HEK293 (cell line): Measurements from ENCODE around the gene CLIC3.

Source experiments
- CTCF ChIA-PET: fragments of 350-600 bp; formaldehyde crosslinking; extraction: SDS; loops from one replicate; lab custom pipeline; 2021; ENCODE audit warnings: antibody characterized with exemption; lab: Yijun Ruan, JAX
- POLR2A ChIA-PET: fragments of 300-600 bp; formaldehyde crosslinking; extraction: SDS; loops from one replicate; lab custom pipeline; 2020; ENCODE audit warnings: antibody characterized with exemption, inconsistent platforms; lab: Yijun Ruan, JAX
- H3K27ac ChIP-seq: fragments of 200-500 bp; sonication (Bioruptor generic); 2 replicates; pipeline ENCODE4 v1.5.1; 2014; ENCODE audit warnings: low read depth, low read length, control low read depth, inconsistent platforms; ENCODE audit errors: extremely low read depth
- H3K36me3 ChIP-seq, 2 experiments: fragments of 200-500 bp in 1 of 2; sonication (Bioruptor generic) in 1 of 2; 1 replicate in 1 of 2; 2 replicates in 1 of 2; pipeline ENCODE4 v1.5.1; 2014 to 2017; ENCODE audit warnings: inconsistent platforms in 2 of 2, low read length in 2 of 2; ENCODE audit not compliant: control insufficient read depth in 2 of 2, insufficient read depth in 1 of 2
- H3K4me1 ChIP-seq: fragments of 200-500 bp; sonication (Bioruptor generic); 2 replicates; pipeline ENCODE4 v1.5.1; 2014; ENCODE audit warnings: mild to moderate bottlenecking, low read length, inconsistent platforms; ENCODE audit not compliant: control insufficient read depth, insufficient read depth
- H3K4me3 ChIP-seq: 2 replicates; pipeline ENCODE4 v1.5.1; 2011; ENCODE audit warnings: low read depth, mild to moderate bottlenecking, control low read depth, low read length, moderate library complexity
- H3K9me3 ChIP-seq: fragments of 200-500 bp; sonication (Bioruptor generic); 2 replicates; pipeline ENCODE4 v1.5.1; 2014; ENCODE audit warnings: low read depth, low read length, inconsistent platforms; ENCODE audit not compliant: control insufficient read depth, insufficient read depth
- GLIS1 ChIP-seq: fragments of 450-650 bp; formaldehyde crosslinking; IDR thresholded peaks from 2 replicates; pipeline ENCODE4 v1.5.1; 2016; ENCODE audit warnings: missing biosample characterization, missing genetic modification characterization
- KLF1 ChIP-seq: fragments of 450-650 bp; formaldehyde crosslinking; IDR thresholded peaks from 2 replicates; pipeline ENCODE4 v1.5.1; 2016; ENCODE audit warnings: missing biosample characterization, missing genetic modification characterization
- MZF1 ChIP-seq: fragments of 450-650 bp; formaldehyde crosslinking; IDR thresholded peaks from 2 replicates; pipeline ENCODE4 v1.5.1; 2017; ENCODE audit warnings: missing biosample characterization, missing genetic modification characterization, borderline replicate concordance
- PRDM1 ChIP-seq: fragments of 450-650 bp; formaldehyde crosslinking; IDR thresholded peaks from 2 replicates; pipeline ENCODE4; 2016; ENCODE audit warnings: missing biosample characterization, missing genetic modification characterization
- REST ChIP-seq: fragments of 450-650 bp; formaldehyde crosslinking; IDR thresholded peaks from 2 replicates; pipeline ENCODE4 v1.5.1; 2016; ENCODE audit warnings: missing biosample characterization, missing genetic modification characterization
- SP3 ChIP-seq: fragments of 450-650 bp; formaldehyde crosslinking; IDR thresholded peaks from 2 replicates; pipeline ENCODE4 v1.5.1; 2016; ENCODE audit warnings: missing biosample characterization, missing genetic modification characterization
- ZBTB48 ChIP-seq: fragments of 450-650 bp; formaldehyde crosslinking; IDR thresholded peaks from 2 replicates; pipeline ENCODE4 v1.5.1; 2016; ENCODE audit warnings: missing biosample characterization, missing genetic modification characterization
- ZIC2 ChIP-seq: fragments of 450-650 bp; formaldehyde crosslinking; IDR thresholded peaks from 2 replicates; pipeline ENCODE4 v1.5.1; 2016; ENCODE audit warnings: missing biosample characterization, missing genetic modification characterization
- ZNF335 ChIP-seq: fragments of 450-650 bp; formaldehyde crosslinking; conservative IDR thresholded peaks from 2 replicates; pipeline ENCODE4 v1.5.1; 2016; ENCODE audit warnings: missing biosample characterization, missing genetic modification characterization
- ZNF600 ChIP-seq: fragments of 450-650 bp; formaldehyde crosslinking; IDR thresholded peaks from 2 replicates; pipeline ENCODE4 v1.5.1; 2016; ENCODE audit warnings: missing biosample characterization, missing genetic modification characterization
- ZNF670 ChIP-seq: fragments of 450-650 bp; formaldehyde crosslinking; IDR thresholded peaks from 2 replicates; pipeline ENCODE4 v1.5.1; 2016; ENCODE audit warnings: missing biosample characterization, missing genetic modification characterization, low read depth
- ZNF701 ChIP-seq: fragments of 450-650 bp; formaldehyde crosslinking; IDR thresholded peaks from 2 replicates; pipeline ENCODE4 v1.5.1; 2016; ENCODE audit warnings: missing biosample characterization, missing genetic modification characterization
- TF ChIP-seq, protein P1 (sequence below): fragments of 450-650 bp; formaldehyde crosslinking; IDR thresholded peaks from 2 replicates; pipeline ENCODE4 v1.5.1; 2016; ENCODE audit warnings: missing biosample characterization, missing genetic modification characterization
- TF ChIP-seq, protein P2 (sequence below): fragments of 450-650 bp; IDR thresholded peaks from 2 replicates; pipeline ENCODE4 v1.5.1; 2018; ENCODE audit warnings: missing biosample characterization, mild to moderate bottlenecking, missing genetic modification characterization

CLIC3 gene

DNA sequence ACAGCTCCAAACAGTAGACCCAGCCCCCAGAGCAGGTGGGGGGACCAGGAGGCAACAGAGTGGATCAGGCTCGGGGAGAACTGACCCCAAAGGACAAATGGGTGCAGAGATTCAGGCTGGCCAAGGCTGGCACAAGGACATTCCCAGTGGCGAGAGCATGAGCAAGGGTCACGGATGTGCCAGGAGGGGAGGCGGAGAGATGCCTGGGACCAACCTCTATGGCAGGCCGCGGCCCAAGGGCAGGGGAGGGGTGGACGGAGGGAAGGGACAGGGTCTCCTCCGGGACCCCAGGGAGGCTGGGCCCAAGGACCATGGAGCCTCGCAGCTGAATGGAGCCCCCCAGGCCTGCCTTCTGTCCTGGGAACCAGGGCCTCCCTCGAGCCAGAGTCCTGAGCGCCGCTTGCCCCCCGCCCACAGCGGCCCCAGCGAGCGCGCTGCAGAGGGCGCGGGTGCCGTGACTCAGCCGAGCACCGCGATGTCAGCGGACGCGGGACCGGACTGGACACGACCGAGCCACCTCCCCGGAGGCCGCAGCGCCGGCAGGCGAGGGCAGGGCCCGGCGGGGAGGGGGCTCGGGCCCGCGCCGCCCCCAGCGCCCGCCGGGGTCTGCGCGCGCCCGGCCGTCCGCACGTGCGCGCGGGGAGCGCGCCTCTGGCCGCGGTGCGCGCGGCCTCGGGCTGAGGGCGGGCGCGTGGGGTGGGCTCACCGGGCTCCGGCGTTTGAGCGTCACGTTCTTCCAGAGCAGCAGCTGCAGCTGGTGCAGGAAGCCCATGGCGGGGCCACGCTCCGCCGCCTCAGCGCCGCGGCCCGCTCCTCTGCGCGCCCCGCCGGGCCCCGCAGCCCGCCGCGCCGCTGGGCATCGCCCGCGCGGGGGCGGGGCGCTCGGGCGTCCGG is 31.2 kb upstream of the CLIC3 start, which contains the start of gene ABCA2 (continued):
- TF ChIP-seq REST (tag by site-specific recombination) (no peak), ZNF335 (tag by site-specific recombination) (no peak)
- TF ChIP-seq, all 188 proteins: peak for 14

GRCh38 chr9:137026828-137027227 is 30.5 kb upstream of the CLIC3 start:
- no peaks in the 10 kb centered on the region for H3K9me3 ChIP-seq
- POLR2A ChIA-PET: interaction anchor here (1.9 kb wide), 1 partner anchor 35 kb away, joined by 6 read pairs; the partner anchor contains the start of gene PAXX
- H3K4me3 ChIP-seq: no peak overlapping the region
- CTCF ChIA-PET: interaction anchor here (0.7 to 5.8 kb wide), 13 partner anchors 8 to 240 kb away, joined by 3 to 86 read pairs (median 6); partner anchors contain the start of genes CLIC3, MAN1B1, SAPCD2 and TMEM141
- no peak overlapping the region for H3K27ac ChIP-seq
- H3K36me3 ChIP-seq: peaks cover 0 to 4% of the 10 kb centered on the region in 2 experiments; a peak in 1 of 3 replicates
- TF ChIP-seq ZNF701 (tag by site-specific recombination) (no peak), GLIS1 (peak; percentile 69), MZF1 (tag by site-specific recombination) (no peak), KLF1 (tag by site-specific recombination) (0 out of 2 replicates have a peak, but pooled peaks have one; percentile 19), ZNF670 (tag by site-specific recombination) (no peak), PRDM1 (no peak), ZNF600 (0 out of 2 replicates have a peak, but pooled peaks have one; percentile 15), SP3 (tag by site-specific recombination) (no peak), ZNF335 (tag by site-specific recombination) (peak; percentile 61; the same call in 1 of the 2 replicates), ZIC2 (peak; percentile 76), ZBTB48 (tag by site-specific recombination) (0 out of 2 replicates have a peak, but pooled peaks have one; percentile 33)
- TF ChIP-seq, protein P1, sequence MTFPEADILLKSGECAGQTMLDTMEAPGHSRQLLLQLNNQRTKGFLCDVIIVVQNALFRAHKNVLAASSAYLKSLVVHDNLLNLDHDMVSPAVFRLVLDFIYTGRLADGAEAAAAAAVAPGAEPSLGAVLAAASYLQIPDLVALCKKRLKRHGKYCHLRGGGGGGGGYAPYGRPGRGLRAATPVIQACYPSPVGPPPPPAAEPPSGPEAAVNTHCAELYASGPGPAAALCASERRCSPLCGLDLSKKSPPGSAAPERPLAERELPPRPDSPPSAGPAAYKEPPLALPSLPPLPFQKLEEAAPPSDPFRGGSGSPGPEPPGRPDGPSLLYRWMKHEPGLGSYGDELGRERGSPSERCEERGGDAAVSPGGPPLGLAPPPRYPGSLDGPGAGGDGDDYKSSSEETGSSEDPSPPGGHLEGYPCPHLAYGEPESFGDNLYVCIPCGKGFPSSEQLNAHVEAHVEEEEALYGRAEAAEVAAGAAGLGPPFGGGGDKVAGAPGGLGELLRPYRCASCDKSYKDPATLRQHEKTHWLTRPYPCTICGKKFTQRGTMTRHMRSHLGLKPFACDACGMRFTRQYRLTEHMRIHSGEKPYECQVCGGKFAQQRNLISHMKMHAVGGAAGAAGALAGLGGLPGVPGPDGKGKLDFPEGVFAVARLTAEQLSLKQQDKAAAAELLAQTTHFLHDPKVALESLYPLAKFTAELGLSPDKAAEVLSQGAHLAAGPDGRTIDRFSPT (tag by site-specific recombination): peak; percentile 30; the same call in 1 of the 2 replicates
- TF ChIP-seq, protein P2, sequence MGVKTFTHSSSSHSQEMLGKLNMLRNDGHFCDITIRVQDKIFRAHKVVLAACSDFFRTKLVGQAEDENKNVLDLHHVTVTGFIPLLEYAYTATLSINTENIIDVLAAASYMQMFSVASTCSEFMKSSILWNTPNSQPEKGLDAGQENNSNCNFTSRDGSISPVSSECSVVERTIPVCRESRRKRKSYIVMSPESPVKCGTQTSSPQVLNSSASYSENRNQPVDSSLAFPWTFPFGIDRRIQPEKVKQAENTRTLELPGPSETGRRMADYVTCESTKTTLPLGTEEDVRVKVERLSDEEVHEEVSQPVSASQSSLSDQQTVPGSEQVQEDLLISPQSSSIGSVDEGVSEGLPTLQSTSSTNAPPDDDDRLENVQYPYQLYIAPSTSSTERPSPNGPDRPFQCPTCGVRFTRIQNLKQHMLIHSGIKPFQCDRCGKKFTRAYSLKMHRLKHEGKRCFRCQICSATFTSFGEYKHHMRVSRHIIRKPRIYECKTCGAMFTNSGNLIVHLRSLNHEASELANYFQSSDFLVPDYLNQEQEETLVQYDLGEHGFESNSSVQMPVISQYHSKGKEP (tag by site-specific recombination): peak; percentile 26; the same call in 1 of the 2 replicates
- TF ChIP-seq, all 188 proteins: peak for 8
- H3K4me1 ChIP-seq: peaks cover 2% of the 10 kb centered on the region; the same call in 1 of the 2 replicates
